Peyer's patch (tissue), 4 donors: ENCODE data around the gene SCYGR1. TPM values are rescaled to one million over a fixed set of nuclear protein-coding genes. Genes with fewer than 3 reads are reported as not detected.
"Not testable (repeated sequence)": the region's sequence is repeated elsewhere in the genome, so short reads cannot be mapped to it uniquely, and the experiment has no call there.

ENCODE experiments used
- DNase-seq, 3 donors: peaks; one replicate each; pipeline ENCODE4 v3.0.0-alpha.2; 2017 to 2019
- H3K27ac ChIP-seq, 4 donors: fragments of 200-600 bp; sonication (generic); one replicate each; pipeline ENCODE4 v1.5.1; 2016 to 2019
- H3K27me3 ChIP-seq, 2 donors: fragments of 200-600 bp; sonication (generic); one replicate each; pipeline ENCODE4 v1.5.1; 2019
- H3K36me3 ChIP-seq, 3 donors: fragments of 200-600 bp; sonication (generic); one replicate each; pipeline ENCODE4 v1.5.1; 2016 to 2019
- H3K4me1 ChIP-seq, 4 donors: fragments of 200-600 bp; sonication (generic); one replicate each; pipeline ENCODE4 v1.5.1; 2016 to 2019
- H3K4me3 ChIP-seq, 4 donors: fragments of 200-600 bp; sonication (generic); 1 replicate in 3 of 4; 2 replicates in 1 of 4; pipeline ENCODE4 v1.5.1; 2016 to 2019; ENCODE audit warnings: mild to moderate bottlenecking in 1 of 4
- H3K9me3 ChIP-seq, 4 donors: fragments of 200-600 bp; sonication (generic); one replicate each; pipeline ENCODE4 v1.5.1; 2016 to 2019; ENCODE audit warnings: mild to moderate bottlenecking in 1 of 4
- POLR2A ChIP-seq, 2 donors: fragments of 450-650 bp; IDR thresholded peaks; one replicate each; pipeline ENCODE4 v1.5.1; 2017; ENCODE audit warnings: antibody characterized with exemption in 2 of 2, mild to moderate bottlenecking in 2 of 2, moderate library complexity in 2 of 2
- total RNA-seq, 4 donors: library from RNA; depleted of rRNA; stranded (reverse); fragments of >200 nt; gene quantifications; one replicate each; pipeline ENCODE4 v1.1.0, GENCODE V29; 2016
- TF ChIP-seq, protein P1 (sequence below), 6 experiments: fragments of 450-650 bp in 4 of 6; fragments of 200-600 bp in 2 of 6; sonication (generic) in 1 of 6; IDR thresholded peaks; one replicate each; pipeline ENCODE4 v1.5.1; 2017 to 2019; ENCODE audit warnings: antibody characterized with exemption in 6 of 6, mild to moderate bottlenecking in 3 of 6, moderate library complexity in 1 of 6

Gene SCYGR1
- not detected for total RNA-seq

DNA sequence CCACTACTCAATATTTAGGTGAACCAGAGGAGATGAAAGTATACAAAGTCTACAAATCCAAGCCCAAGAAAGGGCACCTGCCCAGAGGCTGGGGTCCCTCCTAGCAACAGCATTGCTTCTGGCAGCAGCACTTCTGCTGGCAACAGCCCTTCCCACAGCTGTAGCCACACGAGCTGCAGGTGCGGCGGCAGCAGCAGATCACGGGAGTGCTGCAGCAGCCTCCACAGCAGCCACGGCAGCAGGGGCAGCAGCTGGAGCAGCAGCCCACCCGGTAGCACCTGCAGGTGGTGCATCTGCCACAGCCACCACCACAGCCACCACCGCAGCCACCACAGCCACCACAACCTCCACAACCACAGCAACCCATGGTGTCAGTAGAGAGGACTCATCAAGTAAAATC lies at the start of gene SCYGR1:
TSS of gene SCYGR1 (minus strand) at position 367 of the 400 bp plus-strand sequence. CDS start at position 367, 0 bp downstream.
- not testable (repeated sequence) for H3K4me3 ChIP-seq, H3K27me3 ChIP-seq, H3K36me3 ChIP-seq, H3K9me3 ChIP-seq, DNase-seq
- Histone ChIP-seq H3K4me1 (peaks cover 0 to 13% (median 0%) of the 10 kb centered on the region in 4 donors), H3K27ac (peak within 1 kb of the TSS in 2 of 4 donors; percentile 6 to 9)

DNA sequence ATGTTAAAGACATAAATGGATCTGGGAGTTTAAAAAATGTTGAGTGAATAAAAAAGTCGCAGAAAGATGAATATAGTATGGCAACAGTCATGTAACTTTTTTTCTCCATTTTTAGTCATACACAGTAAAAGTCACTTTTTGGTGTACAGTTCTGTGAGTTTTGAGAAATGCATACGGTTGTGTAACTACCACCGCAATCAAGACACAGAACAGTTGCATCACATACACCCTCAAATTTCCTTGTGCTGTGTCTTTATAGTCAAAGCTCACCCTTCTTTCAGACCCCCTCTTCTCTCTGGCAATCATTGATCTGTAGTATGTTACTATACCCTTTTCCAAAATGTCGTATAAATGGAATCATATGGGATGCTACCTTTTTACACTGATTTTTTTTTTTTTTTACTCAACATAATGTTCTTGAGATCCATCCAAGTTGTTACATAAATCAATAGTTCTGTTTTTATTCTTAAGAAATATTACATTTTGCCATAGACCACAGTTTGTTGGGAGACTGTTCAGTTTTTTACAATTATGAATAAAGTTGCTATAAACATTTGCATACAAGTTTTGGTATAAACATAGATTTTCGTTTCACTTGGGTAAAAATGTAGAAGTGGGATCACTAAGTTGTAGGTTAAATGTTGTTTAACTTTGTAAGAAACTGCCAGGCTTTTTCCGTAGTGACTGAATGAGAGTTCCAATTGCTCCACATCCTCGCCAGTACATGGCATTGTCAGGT lies 48.9 kb upstream of the SCYGR1 start:
- H3K36me3 ChIP-seq, result no peaks in the 10 kb centered on the region
- no peaks in the 10 kb centered on the region for H3K4me1 ChIP-seq
- H3K27me3 ChIP-seq, result no peaks in the 10 kb centered on the region
- DNase-seq, result no peak
- no peak for TF ChIP-seq POLR2A (IDR thresholded peaks at IDR 0.05)
- TF ChIP-seq, protein P1, sequence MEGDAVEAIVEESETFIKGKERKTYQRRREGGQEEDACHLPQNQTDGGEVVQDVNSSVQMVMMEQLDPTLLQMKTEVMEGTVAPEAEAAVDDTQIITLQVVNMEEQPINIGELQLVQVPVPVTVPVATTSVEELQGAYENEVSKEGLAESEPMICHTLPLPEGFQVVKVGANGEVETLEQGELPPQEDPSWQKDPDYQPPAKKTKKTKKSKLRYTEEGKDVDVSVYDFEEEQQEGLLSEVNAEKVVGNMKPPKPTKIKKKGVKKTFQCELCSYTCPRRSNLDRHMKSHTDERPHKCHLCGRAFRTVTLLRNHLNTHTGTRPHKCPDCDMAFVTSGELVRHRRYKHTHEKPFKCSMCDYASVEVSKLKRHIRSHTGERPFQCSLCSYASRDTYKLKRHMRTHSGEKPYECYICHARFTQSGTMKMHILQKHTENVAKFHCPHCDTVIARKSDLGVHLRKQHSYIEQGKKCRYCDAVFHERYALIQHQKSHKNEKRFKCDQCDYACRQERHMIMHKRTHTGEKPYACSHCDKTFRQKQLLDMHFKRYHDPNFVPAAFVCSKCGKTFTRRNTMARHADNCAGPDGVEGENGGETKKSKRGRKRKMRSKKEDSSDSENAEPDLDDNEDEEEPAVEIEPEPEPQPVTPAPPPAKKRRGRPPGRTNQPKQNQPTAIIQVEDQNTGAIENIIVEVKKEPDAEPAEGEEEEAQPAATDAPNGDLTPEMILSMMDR (IDR thresholded peaks at IDR 0.05), result no peak
- peaks cover 0 to 11% (median 0%) of the 10 kb centered on the region in 4 donors for H3K9me3 ChIP-seq
- no peak overlapping the region for H3K4me3 ChIP-seq
- H3K27ac ChIP-seq, result no peak overlapping the region

DNA sequence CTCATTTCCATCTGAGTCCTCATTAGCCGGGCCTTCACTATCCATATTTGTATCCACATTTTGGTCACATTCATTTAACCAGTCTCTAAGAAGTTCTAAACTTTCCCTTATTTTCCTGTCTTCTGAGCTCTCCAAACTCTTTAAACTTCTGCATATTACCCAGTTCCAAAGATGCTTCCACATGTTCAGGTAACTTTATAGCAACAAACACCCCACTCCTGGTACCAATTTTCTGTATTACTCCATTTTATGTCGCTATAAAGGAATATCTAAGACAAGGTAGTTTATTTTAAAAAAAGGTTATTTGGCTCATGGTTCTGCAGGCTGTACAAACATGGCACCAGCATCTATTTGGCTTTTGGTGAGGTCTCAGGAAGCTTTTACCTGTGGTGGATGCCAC lies 45.4 kb upstream of the SCYGR1 start:
- H3K4me1 ChIP-seq, result no peaks in the 10 kb centered on the region
- DNase-seq, result no peak
- no peaks in the 10 kb centered on the region for H3K36me3 ChIP-seq
- H3K9me3 ChIP-seq, result peaks cover 0 to 11% (median 0%) of the 10 kb centered on the region in 4 donors
- H3K27me3 ChIP-seq, result no peaks in the 10 kb centered on the region
- H3K4me3 ChIP-seq, result no peak overlapping the region
- TF ChIP-seq, protein P1 (IDR thresholded peaks at IDR 0.05), result no peak
- TF ChIP-seq POLR2A (IDR thresholded peaks at IDR 0.05), result no peak
- no peak overlapping the region for H3K27ac ChIP-seq

GRCh38 chr2:227430639-227431038 lies 42.9 kb upstream of the SCYGR1 start:
- peak overlapping the region in 2 of 4 donors; percentile 29 to 49 for H3K27ac ChIP-seq
- no peaks in the 10 kb centered on the region for H3K27me3 ChIP-seq
- H3K4me3 ChIP-seq, result no peak overlapping the region
- H3K36me3 ChIP-seq, result no peaks in the 10 kb centered on the region
- TF ChIP-seq, protein P1 (IDR thresholded peaks at IDR 0.05), result no peak
- no peak for TF ChIP-seq POLR2A (IDR thresholded peaks at IDR 0.05)
- no peak for DNase-seq
- H3K4me1 ChIP-seq, result no peaks in the 10 kb centered on the region
- peaks cover 0 to 11% (median 0%) of the 10 kb centered on the region in 4 donors for H3K9me3 ChIP-seq

DNA sequence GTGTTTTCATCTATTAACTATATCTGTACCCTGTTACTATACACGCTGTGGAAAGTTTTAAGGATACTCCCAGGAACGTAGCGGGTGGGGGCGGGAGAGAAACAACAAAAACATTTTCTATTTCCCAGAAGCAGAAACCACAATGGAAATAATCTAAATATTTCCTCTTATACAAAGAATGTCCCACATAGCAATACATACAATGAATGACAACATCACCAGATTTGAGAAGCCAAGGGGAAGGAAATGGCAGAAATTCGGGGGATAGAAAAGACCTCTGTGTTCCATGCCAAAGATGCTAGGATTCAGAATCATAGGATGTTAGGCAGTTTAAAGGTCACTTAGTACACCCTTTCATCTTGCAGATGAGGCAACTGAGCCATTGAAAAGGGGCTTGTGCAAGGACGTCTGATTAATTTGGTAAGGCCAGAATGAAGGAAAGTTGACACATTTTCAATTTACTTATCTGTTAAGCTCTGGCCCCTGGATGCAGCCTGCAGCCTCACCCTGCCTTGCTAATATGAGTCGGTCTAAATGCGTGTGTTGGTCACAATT lies 41.1 kb upstream of the SCYGR1 start:
- Histone ChIP-seq H3K4me3 (no peak overlapping the region), H3K36me3 (no peaks in the 10 kb centered on the region), H3K27ac (no peak overlapping the region), H3K4me1 (no peaks in the 10 kb centered on the region), H3K9me3 (peaks cover 0 to 10% (median 0%) of the 10 kb centered on the region in 4 donors), H3K27me3 (no peaks in the 10 kb centered on the region)
- TF ChIP-seq POLR2A (IDR thresholded peaks at IDR 0.05), result no peak
- TF ChIP-seq, protein P1 (IDR thresholded peaks at IDR 0.05), result no peak
- DNase-seq, result no peak
